Activated T-cell treated with anti-CD3 and anti-CD28 coated beads, Interleukin-2, amount 50 U/mL, for 72 hours (primary cell): ENCODE results near the gene MS4A8. TPM values are rescaled to one million over a fixed set of nuclear protein-coding genes. Genes with fewer than 3 reads are reported as not detected.
"Not testable (repeated sequence)": the region's sequence is repeated elsewhere in the genome, so short reads cannot be mapped to it uniquely, and the experiment has no call there.

Experiments used
- ATAC-seq, 2 donors: fragments of 150-1000 bp; cut with Tn5 transposase; replicated peaks in 1 of 2; 2 replicates each; pipeline ENCODE4 v1.10.0; 2021; ENCODE audit warnings: moderate library complexity in 2 of 2, mild to moderate bottlenecking in 1 of 2
- DNase-seq, 2 donors: peaks; one replicate each; pipeline ENCODE4 v3.0.0; 2021 to 2022; ENCODE audit warnings: mixed read lengths in 1 of 2
- H3K27ac Mint-ChIP-seq: one replicate; pipeline ENCODE4 v1.8.0; 2022; ENCODE audit warnings: mild to moderate bottlenecking, moderate library complexity, mixed read lengths
- H3K27me3 Mint-ChIP-seq: one replicate; pipeline ENCODE4 v1.8.0; 2022; ENCODE audit warnings: low read depth, mixed read lengths
- H3K36me3 Mint-ChIP-seq, 2 donors: one replicate each; pipeline ENCODE4 v1.8.0; 2022; ENCODE audit warnings: mixed read lengths in 2 of 2, mild to moderate bottlenecking in 1 of 2; ENCODE audit not compliant: insufficient read depth in 2 of 2
- H3K4me1 Mint-ChIP-seq: one replicate; pipeline ENCODE4 v1.8.0; 2022; ENCODE audit warnings: low read depth, mixed read lengths
- H3K4me3 Mint-ChIP-seq, 2 donors: one replicate each; pipeline ENCODE4 v1.8.0; 2022; ENCODE audit warnings: mild to moderate bottlenecking in 2 of 2, mixed read lengths in 2 of 2, moderate library complexity in 2 of 2
- H3K9me3 Mint-ChIP-seq, 2 donors: one replicate each; pipeline ENCODE4 v1.8.0; 2022; ENCODE audit warnings: mixed read lengths in 2 of 2
- total RNA-seq, 2 donors: library from RNA; stranded (reverse); gene quantifications; one replicate each; pipeline ENCODE4 v1.2.3, GENCODE V29; 2022

The MS4A8 gene
- total RNA-seq, 2 donors from 2014 or later, result not detected

DNA sequence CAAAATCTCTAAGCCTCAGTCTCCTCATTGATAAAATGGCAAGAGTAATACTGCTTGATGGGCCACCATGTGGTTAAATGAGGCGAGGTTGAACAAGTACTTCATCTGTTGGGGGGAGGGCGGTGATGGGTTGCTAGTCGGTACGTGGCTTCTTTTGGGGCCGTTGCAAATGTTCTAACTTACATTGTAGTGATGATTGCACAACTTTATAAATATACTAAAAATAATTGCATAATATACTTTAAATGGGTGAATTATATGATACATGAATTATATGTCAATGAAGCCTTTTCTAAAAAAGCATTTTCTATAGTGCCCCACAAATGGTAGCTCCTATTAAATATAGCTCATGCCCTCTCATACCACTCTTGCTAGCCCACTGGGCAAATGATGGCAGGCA, 6.5 kb downstream of the MS4A8 start:
- Mint-ChIP-seq H3K4me1 (no peaks in the 10 kb centered on the region), H3K4me3 (no peak overlapping the region), H3K27me3 (no peaks in the 10 kb centered on the region), H3K27ac (no peak overlapping the region), H3K9me3 (no peaks in the 10 kb centered on the region), H3K36me3 (no peaks in the 10 kb centered on the region)
- ATAC-seq (no peak), DNase-seq (no peak)

DNA sequence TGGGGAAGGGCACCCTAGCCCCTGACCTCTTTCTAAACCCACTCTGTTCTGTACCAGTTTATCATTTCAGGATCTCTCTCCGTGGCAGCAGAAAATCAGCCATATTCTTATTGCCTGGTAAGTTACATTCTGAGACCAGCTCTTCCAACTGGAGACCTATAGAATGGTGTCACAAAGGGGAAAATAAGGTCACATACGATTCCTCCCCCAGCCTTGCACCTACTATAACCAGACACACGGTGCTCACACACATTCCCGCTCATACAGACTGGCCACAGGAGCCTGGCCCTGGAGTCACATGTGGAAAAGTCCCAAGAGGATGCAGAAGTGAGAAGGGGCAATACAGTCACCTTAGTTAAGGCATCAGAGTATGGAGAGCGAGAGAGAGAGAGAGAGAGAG, 7.5 kb downstream of the MS4A8 start:
- no peaks in the 10 kb centered on the region for H3K27me3 Mint-ChIP-seq
- H3K27ac Mint-ChIP-seq, result no peak overlapping the region
- no peak overlapping the region for H3K4me3 Mint-ChIP-seq
- ATAC-seq, result no peak
- H3K9me3 Mint-ChIP-seq, result no peaks in the 10 kb centered on the region
- DNase-seq, result no peak
- no peaks in the 10 kb centered on the region for H3K4me1 Mint-ChIP-seq
- no peaks in the 10 kb centered on the region for H3K36me3 Mint-ChIP-seq

DNA sequence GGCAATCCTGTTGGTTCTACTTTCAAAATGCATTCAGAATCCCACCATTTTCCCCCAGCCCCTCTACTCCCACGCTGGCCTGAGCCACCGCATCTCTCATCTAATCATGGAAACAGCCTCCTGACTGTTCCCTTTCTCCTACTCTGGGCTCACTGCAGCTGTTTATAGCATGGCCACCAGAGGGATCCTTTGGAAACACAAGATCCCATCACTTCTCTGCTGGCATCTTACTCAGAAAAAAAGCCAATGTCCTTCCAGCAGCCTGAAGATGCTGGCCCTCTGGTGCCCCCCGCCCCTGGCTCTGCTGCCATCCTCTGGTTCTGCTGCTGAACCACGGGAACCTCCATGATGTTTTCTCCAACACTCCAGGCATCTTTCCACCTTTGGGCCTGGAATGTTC, 11.1 kb downstream of the MS4A8 start:
- no peak for DNase-seq
- H3K4me1 Mint-ChIP-seq, result no peaks in the 10 kb centered on the region
- H3K9me3 Mint-ChIP-seq, result no peaks in the 10 kb centered on the region
- no peak overlapping the region for H3K4me3 Mint-ChIP-seq
- H3K27me3 Mint-ChIP-seq, result peaks cover 1% of the 10 kb centered on the region
- no peak overlapping the region for H3K27ac Mint-ChIP-seq
- H3K36me3 Mint-ChIP-seq, result no peaks in the 10 kb centered on the region
- no peak for ATAC-seq

DNA sequence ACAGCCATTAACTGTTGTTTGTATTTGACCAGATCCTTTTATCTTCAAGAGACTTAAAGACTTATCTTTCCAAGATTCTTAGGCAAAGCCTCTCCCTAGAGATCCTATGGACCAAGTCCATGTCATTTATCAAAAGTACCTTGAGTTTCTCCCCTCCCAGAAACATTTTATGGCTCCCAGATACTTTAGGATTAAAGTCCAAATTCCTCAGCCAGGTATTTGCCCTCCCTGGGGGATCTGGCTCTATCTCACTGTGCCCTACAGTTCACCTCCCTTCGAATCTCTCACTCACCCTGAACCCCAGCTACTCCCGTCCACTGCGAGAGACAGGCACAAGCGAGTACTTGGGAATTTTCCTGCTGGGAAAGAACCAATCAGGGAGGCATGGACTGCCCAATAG, 11.9 kb downstream of the MS4A8 start:
- Mint-ChIP-seq H3K4me3 (no peak overlapping the region), H3K27me3 (peaks cover 4% of the 10 kb centered on the region), H3K27ac (no peak overlapping the region), H3K9me3 (no peaks in the 10 kb centered on the region), H3K36me3 (no peaks in the 10 kb centered on the region), H3K4me1 (no peaks in the 10 kb centered on the region)
- ATAC-seq, result no peak
- no peak for DNase-seq

DNA sequence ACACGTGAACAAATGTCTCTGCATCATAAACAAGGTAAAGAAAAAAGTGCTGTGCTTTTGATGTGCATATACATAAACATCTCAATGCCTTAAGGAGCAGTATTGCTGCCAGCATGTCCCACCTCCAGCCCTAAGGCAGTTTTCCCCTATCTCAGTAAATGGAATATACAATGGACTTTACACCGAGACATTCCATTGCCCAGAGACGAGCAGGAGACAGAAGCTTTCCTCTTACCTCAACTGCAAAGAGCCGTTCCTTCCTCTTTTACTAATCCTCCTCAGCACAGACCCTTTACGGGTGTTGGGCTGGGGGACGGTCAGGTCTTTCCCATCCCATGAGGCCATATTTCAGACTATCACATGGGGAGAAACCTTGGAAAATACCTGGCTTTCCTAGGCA, 14.0 kb downstream of the MS4A8 start:
- not testable (repeated sequence) for H3K27ac Mint-ChIP-seq, ATAC-seq
- H3K27me3 Mint-ChIP-seq, result peaks cover 14% of the 10 kb centered on the region

DNA sequence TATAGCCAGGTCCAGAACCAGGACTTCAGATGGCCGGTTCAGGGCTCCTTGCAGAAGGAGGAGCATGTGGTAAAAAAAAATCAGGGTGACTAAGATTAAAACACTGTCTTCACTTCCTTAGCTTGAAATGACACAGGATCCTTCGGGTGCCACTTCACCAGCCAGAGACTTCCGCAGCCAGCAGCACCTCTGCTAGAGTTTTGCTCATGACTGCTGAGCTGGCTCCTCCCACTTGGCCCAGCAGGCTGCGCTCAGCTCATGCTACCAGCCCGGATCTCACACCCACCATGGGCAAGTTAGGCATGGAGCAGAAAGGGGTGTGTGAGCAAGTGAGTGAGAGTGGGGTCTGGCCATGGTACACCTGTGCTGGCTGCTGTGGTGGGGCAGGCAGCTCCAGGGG, 18.5 kb downstream of the MS4A8 start:
- DNase-seq (peak in 1 of 2 donors; percentile 28), ATAC-seq (peak; percentile 29 to 68)
- Mint-ChIP-seq H3K4me1 (no peaks in the 10 kb centered on the region), H3K9me3 (no peaks in the 10 kb centered on the region), H3K4me3 (peak overlapping the region in 1 of 2 donors; percentile 14), H3K36me3 (no peaks in the 10 kb centered on the region), H3K27ac (no peak overlapping the region), H3K27me3 (peaks cover 22% of the 10 kb centered on the region)

More for the DNA sequence above, 14.0 kb downstream of the MS4A8 start:
- H3K4me1 Mint-ChIP-seq, H3K9me3 Mint-ChIP-seq, DNase-seq, H3K4me3 Mint-ChIP-seq, H3K36me3 Mint-ChIP-seq: not testable (repeated sequence)

DNA sequence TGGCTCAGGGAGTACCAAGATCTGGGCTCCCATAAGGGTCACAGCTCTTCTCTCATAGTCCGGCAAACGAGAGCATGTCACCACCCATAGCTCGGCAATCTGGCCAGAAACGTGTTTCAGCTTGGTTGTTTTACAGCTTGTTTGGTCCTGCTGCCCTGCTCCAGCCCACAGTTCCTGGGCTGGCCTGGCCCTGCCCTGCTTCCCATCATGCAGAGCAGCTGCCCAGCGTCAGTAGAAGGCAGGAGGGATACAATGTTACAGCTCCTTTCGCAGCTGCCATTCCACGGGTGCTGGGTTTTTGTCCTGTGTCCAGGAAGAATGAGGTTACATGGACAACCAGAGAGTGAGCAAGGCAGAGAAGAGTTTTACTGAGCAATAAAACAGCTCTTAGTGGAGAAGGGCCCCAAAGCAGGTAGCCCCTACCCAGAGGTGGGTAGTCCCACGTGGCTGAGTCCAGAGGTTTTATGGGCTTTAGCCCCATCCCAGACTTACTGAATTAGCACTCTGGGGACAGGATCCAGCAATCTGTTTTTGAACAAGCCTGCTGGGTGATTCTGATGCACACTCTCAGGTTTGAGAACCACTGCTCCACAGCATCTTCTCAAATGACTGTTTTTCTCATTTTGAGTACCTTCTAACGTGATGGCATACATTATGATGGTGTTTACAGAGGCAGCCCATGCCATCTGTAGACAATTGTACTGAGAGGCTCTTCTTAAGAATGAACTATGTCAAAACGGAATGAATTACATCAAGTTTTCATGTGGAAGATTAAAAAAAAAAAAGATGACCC, 19.3 kb downstream of the MS4A8 start:
- ATAC-seq, result peak; percentile 75 to 93
- peak overlapping the region in 1 of 2 donors; percentile 13 for H3K4me3 Mint-ChIP-seq
- peaks cover 22% of the 10 kb centered on the region for H3K27me3 Mint-ChIP-seq

DNA sequence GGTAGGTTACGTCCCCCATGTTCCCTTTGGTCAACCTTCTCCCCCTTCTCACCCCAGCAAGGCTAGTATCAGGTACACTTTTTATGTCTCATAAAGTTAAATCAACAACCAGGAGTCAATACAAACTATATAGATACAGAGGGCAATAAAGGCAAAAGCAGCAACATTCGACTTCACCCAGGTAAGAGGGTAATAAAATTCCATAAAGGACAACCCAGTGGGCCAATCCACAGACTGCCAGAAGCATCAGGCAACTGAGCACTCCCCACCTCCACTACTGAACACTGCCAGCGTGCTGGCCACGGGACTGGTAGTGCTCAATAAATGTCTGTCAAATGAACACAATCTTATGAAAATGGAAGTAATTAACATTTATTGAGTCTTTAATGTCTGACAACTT, 20.0 kb downstream of the MS4A8 start:
- H3K27me3 Mint-ChIP-seq, result peaks cover 22% of the 10 kb centered on the region

More for the DNA sequence above, 19.3 kb downstream of the MS4A8 start:
- no peaks in the 10 kb centered on the region for H3K4me1 Mint-ChIP-seq
- no peak overlapping the region for H3K27ac Mint-ChIP-seq
- no peaks in the 10 kb centered on the region for H3K36me3 Mint-ChIP-seq
- peak in 1 of 2 donors; percentile 5 for DNase-seq
- no peaks in the 10 kb centered on the region for H3K9me3 Mint-ChIP-seq

DNA sequence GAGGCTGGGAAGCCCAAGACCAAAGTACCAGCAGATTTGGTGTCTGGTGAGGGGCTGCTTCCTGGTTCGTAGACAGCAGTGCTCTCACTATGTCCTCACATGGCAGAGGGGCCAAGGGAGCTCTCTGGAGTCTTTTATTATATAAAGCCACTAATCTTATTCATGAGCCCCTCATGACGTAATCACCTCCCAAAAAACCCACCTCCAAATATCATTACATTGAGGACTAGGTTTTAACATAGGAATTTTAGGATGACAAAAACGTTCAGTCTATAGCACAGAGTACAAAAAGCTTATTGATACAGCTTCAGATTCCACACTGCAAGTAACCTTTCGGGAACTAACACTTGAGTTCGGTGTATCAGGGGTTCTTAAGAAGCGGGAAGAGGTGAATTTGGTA, 21.0 kb downstream of the MS4A8 start:
- Mint-ChIP-seq H3K9me3 (no peaks in the 10 kb centered on the region), H3K4me1 (no peaks in the 10 kb centered on the region), H3K27ac (no peak overlapping the region), H3K36me3 (no peaks in the 10 kb centered on the region), H3K27me3 (peaks cover 21% of the 10 kb centered on the region), H3K4me3 (no peak overlapping the region)
- no peak for DNase-seq
- ATAC-seq, result no peak

More for the DNA sequence above, 20.0 kb downstream of the MS4A8 start:
- no peaks in the 10 kb centered on the region for H3K36me3 Mint-ChIP-seq
- H3K4me1 Mint-ChIP-seq, result no peaks in the 10 kb centered on the region
- H3K4me3 Mint-ChIP-seq, result peak overlapping the region in 1 of 2 donors; percentile 13
- H3K27ac Mint-ChIP-seq, result no peak overlapping the region
- DNase-seq (no peak), ATAC-seq (no peak)
- H3K9me3 Mint-ChIP-seq, result no peaks in the 10 kb centered on the region

DNA sequence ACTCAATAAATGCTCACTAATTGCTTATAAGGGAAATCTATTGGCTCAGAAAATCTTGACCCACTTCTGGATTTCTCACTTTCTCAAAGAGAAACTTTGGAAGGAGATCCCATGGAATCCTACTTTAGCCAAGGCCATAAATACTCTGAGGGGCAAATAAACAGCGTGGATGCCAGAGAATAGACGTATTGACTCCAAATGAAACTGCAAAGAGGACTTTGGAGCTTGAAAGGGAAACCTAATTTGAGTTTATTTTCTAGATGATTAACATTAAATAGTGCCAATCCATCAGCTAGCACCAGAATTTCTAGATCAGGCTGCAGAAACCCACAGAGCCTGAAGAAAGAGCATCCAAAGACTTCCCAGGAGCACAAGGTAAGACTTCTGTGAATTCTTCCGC, 25.0 kb downstream of the MS4A8 start, which contains the start of gene MS4A18:
Gene MS4A18 (plus strand): TSS at position 301 of the 400 bp plus-strand sequence.
- Mint-ChIP-seq H3K9me3 (no peaks in the 10 kb centered on the region), H3K36me3 (no peaks in the 10 kb centered on the region)

DNA sequence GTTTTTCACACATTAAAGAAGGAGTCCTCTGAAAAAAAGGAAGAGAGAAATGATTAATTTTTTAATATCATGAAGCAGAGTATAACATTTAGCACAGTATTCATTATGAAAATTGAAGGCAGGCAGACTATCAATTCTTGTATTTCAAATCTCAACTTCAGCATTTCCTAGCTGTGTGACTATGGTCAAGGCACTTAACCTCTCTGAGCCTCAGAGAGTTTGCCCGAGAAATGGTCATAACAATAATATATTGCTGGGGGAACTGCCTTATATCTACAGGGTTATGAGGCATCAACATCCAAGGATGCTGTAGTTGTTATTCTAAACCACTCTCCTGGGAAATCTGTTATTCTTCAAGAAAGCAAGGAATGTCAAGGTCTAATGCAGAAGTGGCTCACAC, 26.2 kb downstream of the MS4A8 start:
- H3K4me1 Mint-ChIP-seq, result no peaks in the 10 kb centered on the region

More for the DNA sequence above, 25.0 kb downstream of the MS4A8 start, which contains the start of gene MS4A18:
- Mint-ChIP-seq H3K27ac (no peak within 1 kb of the TSS), H3K4me3 (no peak within 1 kb of the TSS), H3K27me3 (peaks cover 23% of the 10 kb centered on the region), H3K4me1 (no peaks in the 10 kb centered on the region)
- no peak for DNase-seq
- ATAC-seq, result no peak

DNA sequence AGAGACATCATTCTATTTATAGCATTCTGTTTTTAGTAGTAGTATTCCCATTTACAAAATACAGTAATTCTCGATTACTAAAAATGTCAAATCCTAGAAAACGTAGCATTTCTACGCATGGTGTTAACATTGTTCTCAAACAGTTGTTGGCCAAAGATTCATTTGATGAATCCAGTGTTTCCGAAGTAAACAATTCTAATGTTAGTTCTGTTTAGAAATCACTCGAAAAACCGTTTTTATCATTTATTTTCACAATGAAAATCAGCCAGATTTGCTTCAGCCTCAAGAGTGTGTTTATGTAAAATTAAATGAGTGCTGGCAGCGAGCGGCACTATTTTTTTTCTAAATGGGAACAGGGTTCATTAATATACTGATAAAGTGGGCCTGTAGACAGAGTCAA, 32.2 kb downstream of the MS4A8 start:
- peaks cover 17% of the 10 kb centered on the region for H3K27me3 Mint-ChIP-seq
- no peaks in the 10 kb centered on the region for H3K36me3 Mint-ChIP-seq
- no peaks in the 10 kb centered on the region for H3K9me3 Mint-ChIP-seq
- H3K4me1 Mint-ChIP-seq, result no peaks in the 10 kb centered on the region
- no peak for DNase-seq
- ATAC-seq, result no peak
- H3K27ac Mint-ChIP-seq, result no peak overlapping the region
- no peak overlapping the region for H3K4me3 Mint-ChIP-seq

More for the DNA sequence above, 26.2 kb downstream of the MS4A8 start:
- DNase-seq (no peak), ATAC-seq (no peak)
- H3K36me3 Mint-ChIP-seq, result no peaks in the 10 kb centered on the region
- peaks cover 24% of the 10 kb centered on the region for H3K27me3 Mint-ChIP-seq
- no peaks in the 10 kb centered on the region for H3K9me3 Mint-ChIP-seq
- no peak overlapping the region for H3K27ac Mint-ChIP-seq
- H3K4me3 Mint-ChIP-seq, result no peak overlapping the region

DNA sequence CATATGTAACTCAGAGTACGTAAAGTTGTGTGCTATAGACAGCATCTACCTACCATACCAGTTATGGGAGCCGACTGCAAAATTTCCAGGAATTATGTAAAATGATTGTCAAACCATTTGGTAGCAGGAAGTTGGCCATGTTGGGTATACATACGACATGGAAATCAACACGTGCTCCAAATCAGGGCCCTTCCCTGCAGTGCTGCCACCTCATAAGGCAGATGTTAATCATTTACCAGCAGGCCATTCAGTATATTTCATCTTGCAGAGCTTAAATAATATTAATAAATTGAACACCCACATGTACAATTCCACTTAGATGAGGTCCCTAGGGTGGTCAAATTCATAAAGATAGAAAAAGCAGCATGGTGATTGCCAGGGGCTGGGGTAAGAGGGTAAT, 34.9 kb downstream of the MS4A8 start:
- H3K4me3 Mint-ChIP-seq, result no peak overlapping the region
- DNase-seq (no peak), ATAC-seq (no peak)
- H3K36me3 Mint-ChIP-seq, result no peaks in the 10 kb centered on the region
- peaks cover 19% of the 10 kb centered on the region for H3K27me3 Mint-ChIP-seq
- no peak overlapping the region for H3K27ac Mint-ChIP-seq
- H3K9me3 Mint-ChIP-seq, result no peaks in the 10 kb centered on the region
- no peaks in the 10 kb centered on the region for H3K4me1 Mint-ChIP-seq

DNA sequence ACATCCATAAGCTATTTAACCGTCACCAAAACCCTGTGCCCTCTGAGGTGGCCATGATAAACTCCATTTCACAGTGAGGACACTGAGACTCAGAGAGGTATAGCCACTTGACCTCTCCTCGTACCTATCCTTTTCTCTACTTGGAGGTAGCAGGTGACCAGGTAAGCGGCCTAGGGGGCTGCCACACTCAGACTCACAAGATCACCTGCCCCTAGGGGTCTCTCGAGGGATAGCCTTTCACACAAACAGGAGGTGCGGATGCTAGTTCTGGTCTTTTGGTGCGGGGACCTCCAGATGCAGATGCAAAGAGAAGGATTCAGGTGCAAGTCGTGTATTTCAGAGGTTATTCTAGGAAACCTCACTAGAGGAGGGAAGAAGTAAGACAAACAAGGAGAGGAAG, 39.7 kb downstream of the MS4A8 start:
- Mint-ChIP-seq H3K36me3 (no peaks in the 10 kb centered on the region), H3K9me3 (no peaks in the 10 kb centered on the region)

More for the DNA sequence above, 39.7 kb downstream of the MS4A8 start:
- Mint-ChIP-seq H3K27me3 (peaks cover 16% of the 10 kb centered on the region), H3K4me3 (no peak overlapping the region), H3K27ac (no peak overlapping the region), H3K4me1 (no peaks in the 10 kb centered on the region)
- no peak for DNase-seq
- ATAC-seq, result no peak
